CD4-positive, alpha-beta memory T cell (primary cell): ENCODE data around the gene IGFALS. TPM values are rescaled to one million over a fixed set of nuclear protein-coding genes. Genes with fewer than 3 reads are reported as not detected.

Experiments
- CTCF ChIA-PET: fragments of 350-600 bp; sonication (Branson Sonifier 250); formaldehyde crosslinking; loops from one replicate; lab custom pipeline; 2021; ENCODE audit warnings: inconsistent platforms; ENCODE audit not compliant: partially characterized antibody; lab: Charles Lee
- POLR2A ChIA-PET: fragments of 350-600 bp; sonication (Branson Sonifier 250); formaldehyde crosslinking; loops from one replicate; lab custom pipeline; 2021; ENCODE audit not compliant: partially characterized antibody; lab: Charles Lee
- DNase-seq, 5 donors: peaks; one replicate each; pipeline versions ENCODE4 v3.0.0 to v3.0.0-alpha.2; 2020 to 2022; ENCODE audit warnings: mixed read lengths in 1 of 5
- H3K27ac ChIP-seq: one replicate; pipeline ENCODE4 v1.7.0; 2013; ENCODE audit warnings: low read depth, low read length
- H3K27me3 ChIP-seq: 2 replicates; pipeline ENCODE4 v1.7.0; 2013; ENCODE audit warnings: mild to moderate bottlenecking, low read length, moderate library complexity; ENCODE audit not compliant: insufficient read depth
- H3K36me3 ChIP-seq: 2 replicates; pipeline ENCODE4 v1.7.0; 2013; ENCODE audit warnings: mild to moderate bottlenecking, low read length, moderate library complexity; ENCODE audit not compliant: insufficient read depth
- H3K4me1 ChIP-seq: 2 replicates; pipeline ENCODE4 v1.7.0; 2013; ENCODE audit warnings: mild to moderate bottlenecking, low read length, moderate library complexity; ENCODE audit not compliant: insufficient read depth
- H3K4me3 ChIP-seq, 2 donors: one replicate each; pipeline ENCODE4 v1.7.0; 2013; ENCODE audit warnings: low read length in 2 of 2, mild to moderate bottlenecking in 1 of 2
- H3K9me3 ChIP-seq, 2 donors: one replicate each; pipeline ENCODE4 v1.7.0; 2013; ENCODE audit warnings: low read length in 2 of 2, control low read depth in 1 of 2; ENCODE audit not compliant: control insufficient read depth in 1 of 2
- H3K27ac Mint-ChIP-seq, 7 donors: one replicate each; pipeline ENCODE4 v1.8.0; 2020 to 2021; ENCODE audit warnings: mixed read lengths in 7 of 7, mild to moderate bottlenecking in 6 of 7, inconsistent platforms in 3 of 7, moderate library complexity in 3 of 7
- H3K27me3 Mint-ChIP-seq, 2 donors: one replicate each; pipeline ENCODE4 v1.8.0; 2020 to 2021; ENCODE audit warnings: mixed read lengths in 2 of 2
- H3K36me3 Mint-ChIP-seq, 2 donors: one replicate each; pipeline ENCODE4 v1.8.0; 2020 to 2021; ENCODE audit warnings: mixed read lengths in 2 of 2, inconsistent platforms in 1 of 2, mild to moderate bottlenecking in 1 of 2
- H3K4me1 Mint-ChIP-seq, 4 donors: one replicate each; pipeline ENCODE4 v1.8.0; 2020 to 2021; ENCODE audit warnings: mixed read lengths in 4 of 4, mild to moderate bottlenecking in 1 of 4
- H3K4me3 Mint-ChIP-seq, 8 donors: one replicate each; pipeline ENCODE4 v1.8.0; 2020 to 2021; ENCODE audit warnings: mixed read lengths in 8 of 8, mild to moderate bottlenecking in 7 of 8, moderate library complexity in 6 of 8, inconsistent platforms in 3 of 8
- H3K9me3 Mint-ChIP-seq, 8 donors: one replicate each; pipeline ENCODE4 v1.8.0; 2020 to 2021; ENCODE audit warnings: mixed read lengths in 8 of 8, mild to moderate bottlenecking in 5 of 8, inconsistent platforms in 3 of 8, moderate library complexity in 1 of 8
- intact Hi-C: fragments of 100-400 bp; cut with micrococcal nuclease; formaldehyde crosslinking; loops from one replicate; pipeline ENCODE4 v1.15.1; 2023
- polyA plus RNA-seq, 2 donors: library from polyadenylated mRNA; unstranded; fragments of 300-500 nt; fragmentation: Illumina TruSeq; gene quantifications; one replicate each; pipeline ENCODE4 v1.2.3, GENCODE V29; 2021
- total RNA-seq, 2 experiments: library from RNA; stranded (reverse); gene quantifications; one replicate each; pipeline ENCODE4 v1.2.3, GENCODE V29; 2021

IGFALS gene
- total and polyA plus RNA-seq, 4 experiments from 2014 or later: 0.29 to 0.36 TPM; not detected in 2

DNA sequence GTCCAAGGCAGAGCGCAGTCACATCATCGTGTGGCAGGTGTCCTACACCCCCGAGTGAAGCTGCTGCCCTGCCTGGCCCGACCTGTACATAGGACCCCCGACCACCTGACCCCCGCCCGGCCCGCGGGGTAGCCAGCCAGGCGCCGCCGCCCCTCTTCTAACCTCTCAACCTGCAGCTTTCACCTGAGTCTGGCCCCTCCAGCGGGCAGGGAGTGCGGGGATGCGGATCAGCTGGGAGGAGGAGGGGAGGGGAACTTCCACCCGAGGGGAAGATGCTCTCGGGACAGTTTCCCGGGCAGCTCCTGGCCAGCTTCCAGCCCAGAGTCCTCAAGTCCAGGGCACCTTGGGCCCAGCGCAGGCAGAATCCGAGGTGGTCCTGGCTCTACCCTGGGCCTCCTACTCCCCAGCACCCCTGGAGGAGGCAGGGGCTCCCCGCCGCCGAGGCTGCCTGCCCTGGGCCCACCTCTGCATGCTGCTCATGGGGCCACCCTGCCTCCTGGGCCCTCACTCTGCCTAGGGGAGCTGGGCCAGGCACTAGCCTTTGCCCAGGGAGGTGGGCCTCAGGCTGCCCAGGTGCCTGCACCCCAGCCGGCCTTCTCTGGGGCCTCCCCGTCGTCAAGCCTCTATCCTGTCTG lies 24.6 kb downstream of the IGFALS start:
- intact Hi-C loops: no loop called here
- peaks cover 17% of the 10 kb centered on the region for H3K4me1 ChIP-seq
- no peak for DNase-seq
- peak overlapping the region in 1 of 7 donors; percentile 82 for H3K27ac Mint-ChIP-seq
- no peaks in the 10 kb centered on the region for H3K9me3 ChIP-seq
- H3K36me3 ChIP-seq: peaks cover 12% of the 10 kb centered on the region
- no peak overlapping the region for H3K4me3 ChIP-seq
- ChIA-PET CTCF (no interaction called here), POLR2A (interaction anchor here (1.1 to 11.4 kb wide), 3 partner anchors 11 to 405 kb away, joined by 3 to 185 read pairs (median 66); partner anchors contain the start of genes MAPK8IP3, NUBP2 and SPSB3)
- H3K36me3 Mint-ChIP-seq: peaks cover 4 to 28% of the 10 kb centered on the region in 2 donors
- H3K4me1 Mint-ChIP-seq: peaks cover 8 to 20% (median 14%) of the 10 kb centered on the region in 4 donors
- H3K27me3 ChIP-seq: no peaks in the 10 kb centered on the region
- H3K27me3 Mint-ChIP-seq: no peaks in the 10 kb centered on the region
- H3K4me3 Mint-ChIP-seq: peak overlapping the region in 1 of 8 donors; percentile 9
- H3K9me3 Mint-ChIP-seq: no peaks in the 10 kb centered on the region
- no peak overlapping the region for H3K27ac ChIP-seq

DNA sequence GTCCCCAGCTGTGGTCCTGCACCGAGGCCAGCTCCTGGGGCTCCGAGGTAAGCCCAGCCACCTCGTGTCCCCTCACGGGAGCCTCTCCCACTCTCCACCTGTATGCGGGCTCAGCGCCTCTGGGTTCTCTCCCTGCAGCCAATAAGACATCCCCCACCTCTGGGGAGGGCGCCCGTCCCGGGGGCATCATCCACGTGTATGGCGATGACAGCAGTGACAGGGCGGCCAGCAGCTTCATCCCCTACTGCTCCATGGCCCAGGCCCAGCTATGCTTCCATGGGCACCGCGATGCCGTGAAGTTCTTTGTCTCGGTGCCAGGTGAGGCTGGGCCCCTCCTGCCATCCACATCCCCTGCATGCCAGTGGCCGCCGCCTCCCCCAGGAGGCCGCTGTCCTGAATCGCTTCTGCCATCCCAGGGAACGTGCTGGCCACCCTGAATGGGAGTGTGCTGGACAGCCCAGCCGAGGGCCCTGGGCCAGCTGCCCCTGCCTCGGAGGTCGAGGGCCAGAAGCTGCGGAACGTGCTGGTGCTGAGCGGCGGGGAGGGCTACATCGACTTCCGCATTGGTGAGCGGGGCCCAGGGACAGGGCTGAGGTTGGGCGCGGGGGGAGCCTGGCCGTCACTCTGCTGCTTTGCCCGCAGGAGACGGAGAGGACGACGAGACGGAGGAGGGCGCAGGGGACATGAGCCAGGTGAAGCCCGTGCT lies 25.3 kb downstream of the IGFALS start:
- no peak overlapping the region for H3K27ac ChIP-seq
- H3K36me3 Mint-ChIP-seq: peaks cover 4 to 28% of the 10 kb centered on the region in 2 donors
- H3K4me1 ChIP-seq: peaks cover 14% of the 10 kb centered on the region
- no peak overlapping the region for H3K4me3 ChIP-seq
- intact Hi-C loops: no loop called here
- H3K36me3 ChIP-seq: peaks cover 12% of the 10 kb centered on the region
- no peak for DNase-seq
- peak overlapping the region in 2 of 7 donors; percentile 18 to 19 for H3K27ac Mint-ChIP-seq
- no peak overlapping the region for H3K4me3 Mint-ChIP-seq
- CTCF ChIA-PET: no interaction called here
- H3K27me3 ChIP-seq: no peaks in the 10 kb centered on the region
- H3K9me3 ChIP-seq: no peaks in the 10 kb centered on the region
- peaks cover 6 to 18% (median 13%) of the 10 kb centered on the region in 4 donors for H3K4me1 Mint-ChIP-seq
- H3K27me3 Mint-ChIP-seq: no peaks in the 10 kb centered on the region
- POLR2A ChIA-PET: interaction anchor here (9.4 to 11.4 kb wide), 2 partner anchors 12 to 61 kb away, joined by 66 to 185 read pairs; partner anchors contain the start of genes MAPK8IP3, NUBP2 and SPSB3
- H3K9me3 Mint-ChIP-seq: no peaks in the 10 kb centered on the region

DNA sequence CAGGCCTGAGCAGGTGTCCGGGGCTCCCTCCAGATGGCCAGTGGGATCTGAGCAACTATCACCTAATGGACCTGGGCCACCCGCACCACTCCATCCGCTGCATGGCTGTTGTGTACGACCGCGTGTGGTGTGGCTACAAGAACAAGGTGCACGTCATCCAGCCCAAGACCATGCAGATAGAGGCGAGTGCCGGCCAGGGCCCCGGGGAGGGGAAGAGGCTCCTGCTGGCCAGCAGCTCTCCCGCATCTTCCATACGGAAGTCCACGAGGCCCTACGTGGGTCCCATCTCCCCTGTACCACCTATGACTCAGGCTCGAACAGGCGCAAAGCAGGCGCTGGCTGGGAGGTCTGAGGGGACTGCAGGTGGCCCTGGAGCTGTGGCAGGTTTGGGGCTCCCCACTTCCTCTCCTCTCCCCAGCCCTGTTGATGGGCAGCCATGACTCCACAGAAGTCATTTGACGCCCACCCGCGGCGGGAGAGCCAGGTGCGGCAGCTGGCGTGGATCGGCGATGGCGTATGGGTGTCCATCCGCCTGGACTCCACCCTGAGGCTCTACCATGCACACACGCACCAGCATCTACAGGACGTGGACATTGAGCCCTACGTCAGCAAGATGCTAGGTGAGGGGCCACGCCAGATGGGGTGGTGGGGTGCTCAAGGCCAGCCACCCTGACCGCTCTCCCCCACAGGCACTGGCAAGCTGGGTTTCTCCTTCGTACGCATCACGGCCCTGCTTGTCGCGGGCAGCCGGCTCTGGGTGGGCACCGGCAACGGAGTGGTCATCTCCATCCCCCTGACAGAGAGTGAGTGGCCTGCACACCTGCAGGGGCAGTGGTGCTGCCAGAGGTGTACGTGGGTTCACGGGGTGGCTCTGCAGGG lies 26.1 kb downstream of the IGFALS start:
- Mint-ChIP-seq H3K4me1 (peaks cover 6 to 17% (median 12%) of the 10 kb centered on the region in 4 donors), H3K4me3 (no peak overlapping the region), H3K9me3 (no peaks in the 10 kb centered on the region), H3K27ac (peak overlapping the region in 1 of 7 donors; percentile 24), H3K36me3 (peaks cover 4 to 26% of the 10 kb centered on the region in 2 donors), H3K27me3 (no peaks in the 10 kb centered on the region)
- no peaks in the 10 kb centered on the region for H3K9me3 ChIP-seq
- H3K36me3 ChIP-seq: peaks cover 21% of the 10 kb centered on the region
- H3K4me1 ChIP-seq: peaks cover 13% of the 10 kb centered on the region
- no peak overlapping the region for H3K4me3 ChIP-seq
- no peak overlapping the region for H3K27ac ChIP-seq
- no peak for DNase-seq
- POLR2A ChIA-PET: interaction anchor here (9.4 to 11.4 kb wide), 2 partner anchors 13 to 61 kb away, joined by 66 to 185 read pairs; partner anchors contain the start of genes MAPK8IP3, NUBP2 and SPSB3
- H3K27me3 ChIP-seq: no peaks in the 10 kb centered on the region
- CTCF ChIA-PET: no interaction called here
- intact Hi-C loops: no loop called here

DNA sequence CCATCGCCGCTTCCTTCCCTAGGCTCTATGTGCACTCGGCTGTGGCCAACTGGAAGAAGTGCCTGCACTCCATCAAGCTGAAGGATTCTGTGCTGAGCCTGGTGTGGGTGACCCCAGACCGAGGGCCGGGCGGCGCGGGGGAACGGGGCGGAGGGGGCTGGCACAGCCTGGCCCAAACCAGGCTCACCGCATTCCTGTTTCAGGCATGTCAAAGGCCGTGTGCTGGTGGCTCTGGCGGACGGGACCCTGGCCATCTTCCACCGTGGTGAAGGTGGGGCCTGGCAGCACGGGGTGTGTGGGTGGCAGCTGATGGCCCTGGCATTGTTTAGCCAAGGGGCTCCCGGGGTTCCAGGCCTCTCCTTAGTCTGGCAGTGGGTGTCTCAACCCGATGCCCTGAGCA lies 26.8 kb downstream of the IGFALS start:
- H3K9me3 ChIP-seq: no peaks in the 10 kb centered on the region
- peaks cover 24% of the 10 kb centered on the region for H3K36me3 ChIP-seq
- H3K27me3 ChIP-seq: no peaks in the 10 kb centered on the region
- no peak overlapping the region for H3K4me3 Mint-ChIP-seq
- H3K9me3 Mint-ChIP-seq: no peaks in the 10 kb centered on the region
- CTCF ChIA-PET: no interaction called here
- peak overlapping the region in 1 of 7 donors; percentile 24 for H3K27ac Mint-ChIP-seq
- no peak overlapping the region for H3K27ac ChIP-seq
- no peaks in the 10 kb centered on the region for H3K27me3 Mint-ChIP-seq
- peaks cover under 1 to 10% (median 6%) of the 10 kb centered on the region in 4 donors for H3K4me1 Mint-ChIP-seq
- peaks cover 4 to 22% of the 10 kb centered on the region in 2 donors for H3K36me3 Mint-ChIP-seq
- POLR2A ChIA-PET: interaction anchor here (9.4 to 11.4 kb wide), 2 partner anchors 14 to 60 kb away, joined by 66 to 185 read pairs; partner anchors contain the start of genes MAPK8IP3, NUBP2 and SPSB3
- peaks cover 7% of the 10 kb centered on the region for H3K4me1 ChIP-seq
- no peak for DNase-seq
- intact Hi-C loops: no loop called here
- H3K4me3 ChIP-seq: no peak overlapping the region

DNA sequence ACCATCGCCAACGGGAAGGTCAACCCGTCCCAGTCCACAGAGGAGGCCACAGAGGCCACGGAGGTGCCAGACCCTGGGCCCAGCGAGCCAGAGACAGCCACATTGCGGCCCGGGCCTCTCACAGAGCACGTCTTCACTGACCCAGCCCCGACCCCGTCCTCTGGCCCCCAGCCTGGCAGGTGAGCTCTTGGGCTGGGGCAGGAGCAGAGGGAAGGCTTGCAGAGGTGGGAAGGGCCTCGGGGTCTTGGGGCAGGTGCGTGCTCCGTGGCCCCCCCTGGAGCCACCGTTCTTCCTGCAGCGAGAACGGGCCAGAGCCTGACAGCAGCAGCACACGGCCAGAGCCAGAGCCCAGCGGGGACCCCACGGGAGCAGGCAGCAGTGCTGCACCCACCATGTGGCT lies 27.3 kb downstream of the IGFALS start:
- H3K9me3 ChIP-seq: no peaks in the 10 kb centered on the region
- POLR2A ChIA-PET: interaction anchor here (11.4 kb wide), 1 partner anchor 14 kb away, joined by 185 read pairs; the partner anchor contains the start of genes NUBP2 and SPSB3
- Mint-ChIP-seq H3K4me3 (no peak overlapping the region), H3K36me3 (peaks cover 5 to 24% of the 10 kb centered on the region in 2 donors), H3K4me1 (peaks cover 0 to 10% (median 4%) of the 10 kb centered on the region in 4 donors), H3K27ac (no peak overlapping the region), H3K9me3 (no peaks in the 10 kb centered on the region), H3K27me3 (no peaks in the 10 kb centered on the region)
- CTCF ChIA-PET: no interaction called here
- intact Hi-C loops: no loop called here
- no peak for DNase-seq
- H3K4me3 ChIP-seq: no peak overlapping the region
- no peaks in the 10 kb centered on the region for H3K27me3 ChIP-seq
- H3K36me3 ChIP-seq: peaks cover 24% of the 10 kb centered on the region
- no peak overlapping the region for H3K27ac ChIP-seq
- peaks cover 7% of the 10 kb centered on the region for H3K4me1 ChIP-seq

DNA sequence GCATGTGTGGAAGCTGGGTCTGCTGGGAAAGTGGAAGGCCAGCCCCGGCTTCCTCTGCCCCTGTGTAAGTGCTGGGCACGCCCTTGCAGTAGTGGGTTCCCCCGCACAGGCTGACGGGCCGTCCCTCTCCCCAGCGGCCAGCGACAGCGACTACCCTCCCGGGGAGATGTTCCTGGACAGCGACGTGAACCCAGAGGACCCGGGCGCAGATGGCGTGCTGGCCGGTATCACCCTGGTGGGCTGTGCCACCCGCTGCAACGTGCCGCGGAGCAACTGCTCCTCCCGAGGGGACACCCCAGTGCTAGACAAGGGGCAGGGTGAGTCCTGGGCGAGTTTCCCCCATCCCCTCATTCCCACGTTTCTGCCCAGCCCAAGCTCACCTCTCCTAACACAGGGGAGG lies 27.7 kb downstream of the IGFALS start:
- peaks cover 24% of the 10 kb centered on the region for H3K36me3 ChIP-seq
- Mint-ChIP-seq H3K27me3 (no peaks in the 10 kb centered on the region), H3K4me3 (no peak overlapping the region), H3K36me3 (peaks cover 8 to 28% of the 10 kb centered on the region in 2 donors), H3K27ac (no peak overlapping the region), H3K4me1 (peaks cover 0 to 10% (median 4%) of the 10 kb centered on the region in 4 donors), H3K9me3 (no peaks in the 10 kb centered on the region)
- H3K4me3 ChIP-seq: no peak overlapping the region
- CTCF ChIA-PET: interaction anchor here (1.4 kb wide), 1 partner anchor 42 kb away, joined by 3 read pairs; no protein-coding TSS in a partner anchor
- no peaks in the 10 kb centered on the region for H3K9me3 ChIP-seq
- H3K4me1 ChIP-seq: peaks cover 7% of the 10 kb centered on the region
- H3K27ac ChIP-seq: no peak overlapping the region
- DNase-seq: no peak
- POLR2A ChIA-PET: interaction anchor here (11.4 kb wide), 1 partner anchor 14 kb away, joined by 185 read pairs; the partner anchor contains the start of genes NUBP2 and SPSB3
- intact Hi-C loops: no loop called here
- H3K27me3 ChIP-seq: no peaks in the 10 kb centered on the region
